Measurements from ENCODE around the gene FAM187B. TPM values are rescaled to one million over a fixed set of nuclear protein-coding genes. Genes with fewer than 3 reads are reported as not detected.
A peak's percentile ranks its signal among the peaks of the same experiment; 100 is the strongest.

The FAM187B gene
- total RNA-seq: not detected
- polyA plus RNA-seq: not detected

DNA sequence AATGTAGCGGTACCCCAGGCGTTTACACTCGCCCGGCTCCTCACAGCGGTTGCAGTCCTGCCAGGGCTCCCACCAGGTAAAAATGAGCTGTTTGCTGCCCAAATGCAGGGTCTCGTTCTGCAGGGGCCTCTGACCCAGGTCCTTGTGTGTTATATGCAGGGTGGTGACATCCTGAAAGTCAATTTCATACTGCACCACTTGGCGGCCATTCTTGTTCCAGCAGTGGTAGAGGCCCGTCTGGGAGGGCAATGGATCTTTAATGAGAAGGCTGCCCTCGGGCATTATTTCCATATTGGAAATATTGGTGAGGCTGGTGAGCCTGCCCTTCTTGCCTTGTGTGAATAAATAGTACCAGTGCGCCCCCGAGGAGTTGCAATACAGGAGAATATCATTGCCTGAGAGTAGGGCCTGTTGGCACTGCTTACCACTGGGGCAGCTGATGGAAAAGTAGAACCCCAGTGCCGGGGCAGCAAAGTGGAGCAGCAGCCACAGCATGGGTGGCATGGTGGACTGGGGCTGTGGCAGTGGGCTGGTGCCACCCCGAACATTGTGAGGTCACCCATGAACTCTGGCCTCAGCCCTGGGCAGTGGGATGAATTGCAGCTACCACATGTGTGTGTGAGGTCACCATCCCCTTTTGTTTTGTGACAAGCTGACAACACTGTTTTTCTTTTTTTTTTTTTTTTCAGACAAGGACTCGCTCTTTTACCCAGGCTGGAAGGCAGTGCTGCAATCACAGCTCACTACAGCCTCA, at the start of gene FAM187B:
Gene FAM187B (minus strand): TSS at position 563 of the 754 bp plus-strand sequence. CDS start 59 bp downstream, at position 504.
- H3K36me3 Mint-ChIP-seq: no peaks in the 10 kb centered on the region
- POLR2A ChIA-PET (ENCODE audit: partially characterized antibody): interaction anchor here (0.9 to 1.6 kb wide), 3 partner anchors 12 to 86 kb away, joined by 3 to 5 read pairs (median 4); no protein-coding TSS in a partner anchor
- no peak for DNase-seq
- H3K4me3 Mint-ChIP-seq: no peak within 1 kb of the TSS
- Histone ChIP-seq H3K36me3 (ENCODE audit: insufficient read depth, low read length) (no peaks in the 10 kb centered on the region), H3K4me1 (ENCODE audit: insufficient read depth, low read length) (peaks cover 16% of the 10 kb centered on the region), H3K9me3 (ENCODE audit: control insufficient read depth in 1 of 2, low read length in 2 of 2) (no peaks in the 10 kb centered on the region), H3K4me3 (ENCODE audit: low read length in 2 of 2) (no peak within 1 kb of the TSS), H3K27me3 (ENCODE audit: insufficient read depth, low read length) (no peaks in the 10 kb centered on the region), H3K27ac (ENCODE audit: low read depth, low read length) (no peak within 1 kb of the TSS)
- H3K4me1 Mint-ChIP-seq: peaks cover 2 to 25% (median 10%) of the 10 kb centered on the region in 4 donors
- intact Hi-C loops (cut with micrococcal nuclease): no loop called here
- H3K9me3 Mint-ChIP-seq: peaks cover 0 to 3% (median 0%) of the 10 kb centered on the region in 8 donors
- H3K27ac Mint-ChIP-seq: peak within 1 kb of the TSS in 2 of 7 donors; percentile 31 to 47
- no peaks in the 10 kb centered on the region for H3K27me3 Mint-ChIP-seq
- CTCF ChIA-PET (ENCODE audit: partially characterized antibody): interaction anchor here (0.7 kb wide), 1 partner anchor 120 kb away, joined by 3 read pairs; no protein-coding TSS in a partner anchor

DNA sequence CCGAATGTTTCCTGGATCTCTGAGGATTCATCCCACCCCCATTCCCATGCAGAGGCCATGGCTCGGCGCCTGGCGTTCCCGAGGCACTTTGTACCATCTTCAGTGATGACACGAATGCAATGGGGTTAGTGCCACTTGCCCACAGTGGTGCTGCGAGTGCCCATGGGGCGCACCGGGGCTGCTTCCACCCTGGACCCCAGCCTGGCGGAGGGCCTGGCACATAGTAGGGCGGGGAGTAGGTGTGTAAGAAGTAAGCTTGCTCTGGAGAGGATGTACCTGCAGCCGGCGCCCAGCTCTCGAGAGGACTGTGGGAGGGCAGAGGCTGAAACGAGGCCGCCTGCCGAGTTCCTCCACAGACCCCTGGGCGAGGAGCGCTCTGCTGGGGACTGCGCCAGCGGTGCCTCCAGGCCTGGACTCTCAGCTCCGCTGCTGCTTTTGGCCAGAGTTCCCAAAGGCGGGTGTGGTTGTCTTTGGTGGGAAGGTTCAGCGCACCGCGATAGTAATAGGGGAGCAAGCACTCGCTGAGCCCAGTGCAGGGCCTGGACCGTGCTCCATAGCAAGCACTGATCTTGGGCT, 48.3 kb upstream of the FAM187B start:
- peaks cover 3% of the 10 kb centered on the region for H3K4me1 ChIP-seq (ENCODE audit: insufficient read depth, low read length)
- no peaks in the 10 kb centered on the region for H3K27me3 Mint-ChIP-seq
- intact Hi-C loops (cut with micrococcal nuclease): no loop called here
- ChIA-PET POLR2A (ENCODE audit: partially characterized antibody) (no interaction called here), CTCF (ENCODE audit: partially characterized antibody) (no interaction called here)
- peaks cover 26% of the 10 kb centered on the region for H3K36me3 ChIP-seq (ENCODE audit: insufficient read depth, low read length)
- H3K27ac ChIP-seq (ENCODE audit: low read depth, low read length): no peak overlapping the region
- H3K4me3 ChIP-seq (ENCODE audit: low read length in 2 of 2): no peak overlapping the region
- no peak for DNase-seq
- H3K4me3 Mint-ChIP-seq: no peak overlapping the region
- H3K9me3 Mint-ChIP-seq: peaks cover 0 to 2% (median 0%) of the 10 kb centered on the region in 8 donors
- no peaks in the 10 kb centered on the region for H3K27me3 ChIP-seq (ENCODE audit: insufficient read depth, low read length)
- peaks cover 11 to 27% (median 17%) of the 10 kb centered on the region in 4 donors for H3K4me1 Mint-ChIP-seq
- H3K27ac Mint-ChIP-seq: peak overlapping the region in 2 of 7 donors; percentile 10 to 21
- no peaks in the 10 kb centered on the region for H3K9me3 ChIP-seq (ENCODE audit: control insufficient read depth in 1 of 2, low read length in 2 of 2)
- H3K36me3 Mint-ChIP-seq: peaks cover 23 to 53% of the 10 kb centered on the region in 2 donors

DNA sequence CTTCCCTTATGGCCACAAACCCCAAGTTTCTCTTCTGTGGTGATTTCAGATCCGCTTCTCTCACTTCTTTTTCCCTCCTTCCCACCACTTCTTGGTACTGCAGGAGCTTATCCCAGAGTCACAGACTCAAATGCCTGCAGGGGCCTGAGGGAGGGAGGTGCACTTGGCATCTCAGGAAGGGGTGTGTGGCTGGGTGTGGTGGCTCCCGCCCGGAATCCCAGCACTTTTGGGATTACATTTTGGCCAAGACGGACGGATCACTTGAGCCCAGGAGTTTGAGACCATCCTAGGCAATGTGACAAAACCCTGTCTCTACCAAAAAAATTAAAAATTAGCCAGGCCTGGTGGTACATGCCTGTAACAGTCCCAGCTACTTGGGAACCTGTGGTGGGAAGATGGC, 45.8 kb upstream of the FAM187B start:
- Mint-ChIP-seq H3K4me1 (peaks cover 16 to 37% (median 24%) of the 10 kb centered on the region in 4 donors), H3K27me3 (no peaks in the 10 kb centered on the region), H3K9me3 (peaks cover 0 to 2% (median 0%) of the 10 kb centered on the region in 8 donors), H3K4me3 (no peak overlapping the region), H3K36me3 (peaks cover 36 to 68% of the 10 kb centered on the region in 2 donors), H3K27ac (peak overlapping the region in 2 of 7 donors; percentile 63 to 64)
- no peaks in the 10 kb centered on the region for H3K9me3 ChIP-seq (ENCODE audit: control insufficient read depth in 1 of 2, low read length in 2 of 2)
- no peak overlapping the region for H3K27ac ChIP-seq (ENCODE audit: low read depth, low read length)
- H3K27me3 ChIP-seq (ENCODE audit: insufficient read depth, low read length): no peaks in the 10 kb centered on the region
- peaks cover 19% of the 10 kb centered on the region for H3K4me1 ChIP-seq (ENCODE audit: insufficient read depth, low read length)
- DNase-seq: no peak
- POLR2A ChIA-PET (ENCODE audit: partially characterized antibody): interaction anchor here (1.6 kb wide), 1 partner anchor 11 kb away, joined by 3 read pairs; no protein-coding TSS in a partner anchor
- CTCF ChIA-PET (ENCODE audit: partially characterized antibody): no interaction called here
- intact Hi-C loops (cut with micrococcal nuclease): no loop called here
- H3K4me3 ChIP-seq (ENCODE audit: low read length in 2 of 2): no peak overlapping the region
- H3K36me3 ChIP-seq (ENCODE audit: insufficient read depth, low read length): peaks cover 45% of the 10 kb centered on the region

DNA sequence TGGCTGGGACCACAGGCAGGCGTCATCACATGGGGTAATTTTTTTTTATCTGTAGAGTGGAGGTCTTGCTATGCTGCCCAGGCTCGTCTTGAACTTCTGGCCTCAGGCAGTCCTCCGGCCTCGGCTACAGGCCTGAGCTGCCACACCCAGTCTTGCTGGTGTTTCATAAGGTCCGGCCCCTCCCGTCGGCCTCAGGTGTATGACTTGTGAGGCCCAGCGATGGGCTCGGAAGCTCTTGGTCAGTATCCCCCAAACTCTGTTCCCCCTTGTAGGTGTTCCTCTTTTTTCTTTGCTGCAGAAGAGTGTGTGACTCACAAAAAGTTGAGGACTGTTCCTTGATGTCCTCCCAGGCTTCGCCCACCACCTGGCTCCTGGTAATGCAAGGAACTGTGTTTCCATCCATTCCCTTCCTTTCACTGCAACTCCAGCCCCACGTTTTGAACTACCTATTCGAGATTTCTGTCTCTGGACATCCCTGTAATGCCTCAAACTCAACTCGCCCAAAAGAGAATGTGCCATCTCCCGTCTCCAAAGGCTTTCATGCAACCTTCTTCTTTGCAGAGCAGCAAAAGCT, 45.2 kb upstream of the FAM187B start:
- peak overlapping the region in 3 of 7 donors; percentile 7 to 86 (median 64) for H3K27ac Mint-ChIP-seq
- no peaks in the 10 kb centered on the region for H3K9me3 ChIP-seq (ENCODE audit: control insufficient read depth in 1 of 2, low read length in 2 of 2)
- no peak overlapping the region for H3K4me3 Mint-ChIP-seq
- H3K4me3 ChIP-seq (ENCODE audit: low read length in 2 of 2): no peak overlapping the region
- intact Hi-C loops (cut with micrococcal nuclease): no loop called here
- H3K4me1 ChIP-seq (ENCODE audit: insufficient read depth, low read length): peaks cover 19% of the 10 kb centered on the region
- ChIA-PET POLR2A (ENCODE audit: partially characterized antibody) (interaction anchor here (1.6 kb wide), 1 partner anchor 11 kb away, joined by 3 read pairs; no protein-coding TSS in a partner anchor), CTCF (ENCODE audit: partially characterized antibody) (no interaction called here)
- peaks cover 16 to 37% (median 24%) of the 10 kb centered on the region in 4 donors for H3K4me1 Mint-ChIP-seq
- no peaks in the 10 kb centered on the region for H3K27me3 ChIP-seq (ENCODE audit: insufficient read depth, low read length)
- H3K27ac ChIP-seq (ENCODE audit: low read depth, low read length): no peak overlapping the region
- peaks cover 36 to 68% of the 10 kb centered on the region in 2 donors for H3K36me3 Mint-ChIP-seq
- H3K36me3 ChIP-seq (ENCODE audit: insufficient read depth, low read length): peaks cover 45% of the 10 kb centered on the region
- no peak for DNase-seq
- H3K27me3 Mint-ChIP-seq: no peaks in the 10 kb centered on the region
- H3K9me3 Mint-ChIP-seq: peaks cover 0 to 2% (median 0%) of the 10 kb centered on the region in 8 donors

DNA sequence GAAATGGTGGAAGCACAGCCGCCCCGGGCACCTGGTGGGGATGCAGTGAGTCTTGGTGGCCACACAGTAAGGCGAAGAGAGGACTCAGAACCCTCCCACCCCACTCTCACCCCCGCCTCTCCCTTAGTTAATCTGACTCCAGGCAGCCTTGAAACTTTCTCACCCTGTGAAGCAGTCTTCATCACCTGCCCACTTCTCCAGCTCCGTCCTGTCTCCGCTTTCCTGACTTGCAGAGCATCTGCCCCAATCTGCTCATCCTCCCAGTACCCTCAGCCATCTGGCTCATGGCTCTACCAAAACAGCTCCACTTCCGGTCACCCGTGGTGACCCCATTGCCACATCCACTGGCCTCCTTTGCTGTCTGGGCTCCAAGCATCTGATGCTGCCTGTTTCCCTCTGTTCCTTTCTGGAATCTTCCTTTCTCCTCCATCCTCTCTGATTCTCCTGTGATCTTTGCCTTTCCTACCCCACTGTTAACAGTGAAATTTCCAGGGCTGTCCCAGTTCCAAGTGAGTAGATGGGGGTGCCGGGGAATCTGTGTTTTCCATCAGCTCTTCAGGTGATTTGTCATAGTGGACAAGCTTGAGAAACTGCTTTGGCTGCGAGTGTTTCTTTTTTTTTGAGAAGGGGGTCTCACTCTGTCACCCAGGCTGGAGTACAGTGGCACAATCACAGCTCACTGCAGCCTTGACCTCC, 44.6 kb upstream of the FAM187B start:
- Histone ChIP-seq H3K4me1 (ENCODE audit: insufficient read depth, low read length) (peaks cover 19% of the 10 kb centered on the region), H3K36me3 (ENCODE audit: insufficient read depth, low read length) (peaks cover 45% of the 10 kb centered on the region), H3K4me3 (ENCODE audit: low read length in 2 of 2) (no peak overlapping the region), H3K9me3 (ENCODE audit: control insufficient read depth in 1 of 2, low read length in 2 of 2) (no peaks in the 10 kb centered on the region), H3K27me3 (ENCODE audit: insufficient read depth, low read length) (no peaks in the 10 kb centered on the region), H3K27ac (ENCODE audit: low read depth, low read length) (no peak overlapping the region)
- Mint-ChIP-seq H3K4me3 (peak overlapping the region in 5 of 8 donors; percentile 3 to 72 (median 57)), H3K9me3 (peaks cover 0 to 2% (median 0%) of the 10 kb centered on the region in 8 donors), H3K36me3 (peaks cover 36 to 64% of the 10 kb centered on the region in 2 donors), H3K4me1 (peaks cover 16 to 37% (median 24%) of the 10 kb centered on the region in 4 donors), H3K27me3 (no peaks in the 10 kb centered on the region), H3K27ac (peak overlapping the region in 6 of 7 donors; percentile 19 to 91 (median 54))
- ChIA-PET POLR2A (ENCODE audit: partially characterized antibody) (no interaction called here), CTCF (ENCODE audit: partially characterized antibody) (interaction anchor here (1.4 kb wide), 1 partner anchor 222 kb away, joined by 5 read pairs; no protein-coding TSS in a partner anchor)
- intact Hi-C loops (cut with micrococcal nuclease): no loop called here
- no peak for DNase-seq

DNA sequence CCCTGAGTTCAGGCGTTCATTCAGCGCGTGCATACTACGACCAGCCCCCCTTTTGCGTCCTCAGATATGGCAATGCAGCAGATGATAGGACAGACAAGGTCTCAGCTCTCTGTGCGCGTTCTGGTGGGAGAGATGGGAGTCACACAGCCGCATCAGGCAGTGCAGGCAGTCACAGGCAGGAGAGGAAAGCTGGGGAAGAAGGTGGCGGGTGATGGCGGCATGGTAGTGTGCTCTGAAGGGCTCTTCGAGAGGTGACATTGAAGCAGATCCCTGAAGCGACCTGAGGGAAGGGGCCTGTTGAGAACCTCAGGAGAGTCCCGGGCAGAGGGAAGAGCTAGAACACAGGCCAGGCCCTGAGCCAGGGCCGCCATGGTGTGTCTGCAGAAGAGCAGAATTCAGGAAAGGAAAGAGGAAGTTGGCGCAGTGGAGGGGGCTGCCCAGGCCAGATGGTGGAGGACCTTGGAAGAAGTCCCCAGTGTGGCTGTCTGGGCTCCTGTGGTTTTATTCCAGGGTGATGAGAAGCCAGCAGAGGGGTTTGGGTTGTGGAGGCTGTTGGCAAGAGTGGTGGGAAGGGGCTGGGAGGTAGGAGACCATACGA, 43.7 kb upstream of the FAM187B start:
- H3K36me3 Mint-ChIP-seq: peaks cover 36 to 62% of the 10 kb centered on the region in 2 donors
- POLR2A ChIA-PET (ENCODE audit: partially characterized antibody): interaction anchor here (0.7 kb wide), 1 partner anchor 14 kb away, joined by 4 read pairs; no protein-coding TSS in a partner anchor

More for the DNA sequence above, 43.7 kb upstream of the FAM187B start:
- Histone ChIP-seq H3K27ac (ENCODE audit: low read depth, low read length) (no peak overlapping the region), H3K36me3 (ENCODE audit: insufficient read depth, low read length) (peaks cover 45% of the 10 kb centered on the region), H3K9me3 (ENCODE audit: control insufficient read depth in 1 of 2, low read length in 2 of 2) (no peaks in the 10 kb centered on the region), H3K27me3 (ENCODE audit: insufficient read depth, low read length) (no peaks in the 10 kb centered on the region), H3K4me3 (ENCODE audit: low read length in 2 of 2) (no peak overlapping the region), H3K4me1 (ENCODE audit: insufficient read depth, low read length) (peaks cover 20% of the 10 kb centered on the region)
- intact Hi-C loops (cut with micrococcal nuclease): no loop called here
- Mint-ChIP-seq H3K27me3 (no peaks in the 10 kb centered on the region), H3K4me1 (peaks cover 17 to 37% (median 27%) of the 10 kb centered on the region in 4 donors), H3K4me3 (peak overlapping the region in 3 of 8 donors; percentile 30 to 67 (median 50)), H3K9me3 (peaks cover 0 to 2% (median 0%) of the 10 kb centered on the region in 8 donors), H3K27ac (peak overlapping the region in 6 of 7 donors; percentile 42 to 86 (median 74))
- DNase-seq: no peak
- CTCF ChIA-PET (ENCODE audit: partially characterized antibody): interaction anchor here (1.4 kb wide), 1 partner anchor 223 kb away, joined by 5 read pairs; no protein-coding TSS in a partner anchor
